Glutamatergic neuron (in vitro differentiated cells): ENCODE measurements around the gene PTPN4. TPM values are rescaled to one million over a fixed set of nuclear protein-coding genes. Genes with fewer than 3 reads are reported as not detected.

Source experiments
- DNase-seq: peaks from one replicate; pipeline ENCODE4 v3.0.0; 2022
- H3K27ac Mint-ChIP-seq: one replicate; pipeline ENCODE4 v1.8.0; 2020; ENCODE audit warnings: mild to moderate bottlenecking, mixed read lengths, inconsistent platforms; ENCODE audit not compliant: unreplicated experiment
- H3K27me3 Mint-ChIP-seq: one replicate; pipeline ENCODE4 v1.8.0; 2020; ENCODE audit warnings: mild to moderate bottlenecking, moderate library complexity, mixed read lengths, inconsistent platforms; ENCODE audit not compliant: unreplicated experiment
- H3K36me3 Mint-ChIP-seq: one replicate; pipeline ENCODE4 v1.8.0; 2020; ENCODE audit warnings: mild to moderate bottlenecking, mixed read lengths, inconsistent platforms; ENCODE audit not compliant: unreplicated experiment
- H3K4me1 Mint-ChIP-seq: one replicate; pipeline ENCODE4 v1.8.0; 2020; ENCODE audit warnings: mild to moderate bottlenecking, low read depth, mixed read lengths, inconsistent platforms; ENCODE audit not compliant: unreplicated experiment
- H3K4me3 Mint-ChIP-seq: one replicate; pipeline ENCODE4 v1.8.0; 2020; ENCODE audit warnings: mild to moderate bottlenecking, mixed read lengths, inconsistent platforms; ENCODE audit not compliant: unreplicated experiment
- H3K9me3 Mint-ChIP-seq: one replicate; pipeline ENCODE4 v1.8.0; 2020; ENCODE audit warnings: mild to moderate bottlenecking, moderate library complexity, mixed read lengths, inconsistent platforms; ENCODE audit not compliant: unreplicated experiment
- total RNA-seq: library from RNA; stranded (reverse); fragmentation: NEBNext Ultra II Directional; extraction: Animal tissue kit (Norgen Biotek cat#: 25700); gene quantifications from one replicate; pipeline ENCODE4 v1.2.1, GENCODE V29; 2021; ENCODE audit not compliant: unreplicated experiment
- TF ChIP-seq, protein P1 (sequence below): fragments of 200-600 bp; sonication (generic); IDR thresholded peaks from one replicate; pipeline ENCODE4 v1.5.0; 2021; ENCODE audit not compliant: partially characterized antibody, unreplicated experiment

PTPN4 gene
- total RNA-seq, 1 donor from 2014 or later = 91.7 TPM

DNA sequence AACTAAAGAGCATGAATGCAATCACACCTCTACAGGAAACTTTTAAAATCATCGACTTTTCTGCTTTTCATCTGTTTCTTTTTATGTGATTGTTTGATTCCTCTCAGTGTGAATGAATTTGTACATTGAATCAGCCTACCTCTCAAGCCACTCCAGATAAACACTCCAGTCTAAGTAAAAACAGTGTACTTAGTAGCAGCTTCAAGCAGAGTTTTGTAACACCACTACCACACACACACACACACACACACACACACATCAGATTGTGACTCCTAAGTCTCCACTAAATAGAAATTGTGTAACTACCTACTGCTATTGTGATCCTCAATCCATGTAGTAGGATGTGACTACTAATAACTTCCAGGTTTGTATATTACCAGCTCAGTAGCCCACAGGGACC is 187.8 kb downstream of the PTPN4 start:
- H3K9me3 Mint-ChIP-seq = no peaks in the 10 kb centered on the region
- no peaks in the 10 kb centered on the region for H3K36me3 Mint-ChIP-seq
- H3K27ac Mint-ChIP-seq = no peak overlapping the region
- no peaks in the 10 kb centered on the region for H3K4me1 Mint-ChIP-seq
- TF ChIP-seq, protein P1, sequence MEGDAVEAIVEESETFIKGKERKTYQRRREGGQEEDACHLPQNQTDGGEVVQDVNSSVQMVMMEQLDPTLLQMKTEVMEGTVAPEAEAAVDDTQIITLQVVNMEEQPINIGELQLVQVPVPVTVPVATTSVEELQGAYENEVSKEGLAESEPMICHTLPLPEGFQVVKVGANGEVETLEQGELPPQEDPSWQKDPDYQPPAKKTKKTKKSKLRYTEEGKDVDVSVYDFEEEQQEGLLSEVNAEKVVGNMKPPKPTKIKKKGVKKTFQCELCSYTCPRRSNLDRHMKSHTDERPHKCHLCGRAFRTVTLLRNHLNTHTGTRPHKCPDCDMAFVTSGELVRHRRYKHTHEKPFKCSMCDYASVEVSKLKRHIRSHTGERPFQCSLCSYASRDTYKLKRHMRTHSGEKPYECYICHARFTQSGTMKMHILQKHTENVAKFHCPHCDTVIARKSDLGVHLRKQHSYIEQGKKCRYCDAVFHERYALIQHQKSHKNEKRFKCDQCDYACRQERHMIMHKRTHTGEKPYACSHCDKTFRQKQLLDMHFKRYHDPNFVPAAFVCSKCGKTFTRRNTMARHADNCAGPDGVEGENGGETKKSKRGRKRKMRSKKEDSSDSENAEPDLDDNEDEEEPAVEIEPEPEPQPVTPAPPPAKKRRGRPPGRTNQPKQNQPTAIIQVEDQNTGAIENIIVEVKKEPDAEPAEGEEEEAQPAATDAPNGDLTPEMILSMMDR = no peak
- H3K4me3 Mint-ChIP-seq = no peak overlapping the region
- H3K27me3 Mint-ChIP-seq = no peaks in the 10 kb centered on the region
- DNase-seq = no peak

DNA sequence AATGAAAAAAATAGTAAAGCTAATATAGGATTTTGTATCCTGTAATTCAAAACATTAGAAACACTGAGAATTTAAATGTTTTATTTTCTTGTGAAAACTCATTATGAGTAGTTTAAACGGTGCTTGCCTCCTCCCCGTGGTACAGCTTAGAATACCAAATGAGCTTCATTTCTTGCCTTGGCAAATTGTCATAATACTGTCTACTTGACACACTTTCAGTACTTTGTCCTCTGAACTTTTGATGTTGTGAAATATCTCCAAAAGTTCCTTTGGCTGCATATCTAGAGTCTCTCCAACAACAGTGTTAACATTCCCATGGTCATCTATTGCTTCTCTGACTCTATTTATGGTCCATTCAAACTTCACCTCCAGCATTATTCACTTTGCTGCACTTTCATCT is 191.2 kb downstream of the PTPN4 start:
- Mint-ChIP-seq H3K27me3 (peaks cover 2% of the 10 kb centered on the region), H3K36me3 (peaks cover 9% of the 10 kb centered on the region), H3K4me3 (no peak overlapping the region), H3K27ac (no peak overlapping the region), H3K4me1 (no peaks in the 10 kb centered on the region), H3K9me3 (no peaks in the 10 kb centered on the region)
- TF ChIP-seq, protein P1 = no peak
- DNase-seq = no peak

DNA sequence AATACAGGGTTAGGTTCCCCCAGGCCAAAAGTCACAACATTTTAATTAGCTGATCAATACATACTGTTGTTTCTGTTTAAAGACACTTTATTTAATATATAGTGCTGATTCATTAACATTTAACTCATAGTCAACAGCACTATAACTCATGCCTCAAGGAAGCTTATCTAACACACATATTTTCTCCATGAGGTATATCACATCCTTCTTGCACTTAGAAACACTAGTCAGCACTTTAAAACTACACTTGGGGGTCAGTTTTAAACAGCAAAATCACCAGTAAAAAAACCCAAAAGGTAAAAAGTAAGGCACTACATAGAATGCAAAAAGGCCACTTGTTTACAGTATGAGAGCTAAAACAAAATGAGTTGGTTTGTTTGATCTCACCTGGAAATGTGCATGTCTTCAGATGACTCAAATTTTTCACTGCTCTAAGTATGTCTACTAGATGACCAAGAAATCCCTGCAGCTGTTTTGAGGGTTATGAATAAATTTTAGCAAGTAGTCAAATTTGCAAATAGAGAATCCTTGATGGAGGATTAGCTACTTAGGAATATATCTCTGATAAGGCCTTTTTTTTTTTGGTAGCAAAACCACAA is 199.0 kb downstream of the PTPN4 start:
- peaks cover 2% of the 10 kb centered on the region for H3K27me3 Mint-ChIP-seq
- TF ChIP-seq, protein P1 = no peak
- H3K4me3 Mint-ChIP-seq = no peak overlapping the region
- no peak overlapping the region for H3K27ac Mint-ChIP-seq
- no peaks in the 10 kb centered on the region for H3K9me3 Mint-ChIP-seq
- DNase-seq = no peak
- H3K4me1 Mint-ChIP-seq = no peaks in the 10 kb centered on the region
- peaks cover 12% of the 10 kb centered on the region for H3K36me3 Mint-ChIP-seq

DNA sequence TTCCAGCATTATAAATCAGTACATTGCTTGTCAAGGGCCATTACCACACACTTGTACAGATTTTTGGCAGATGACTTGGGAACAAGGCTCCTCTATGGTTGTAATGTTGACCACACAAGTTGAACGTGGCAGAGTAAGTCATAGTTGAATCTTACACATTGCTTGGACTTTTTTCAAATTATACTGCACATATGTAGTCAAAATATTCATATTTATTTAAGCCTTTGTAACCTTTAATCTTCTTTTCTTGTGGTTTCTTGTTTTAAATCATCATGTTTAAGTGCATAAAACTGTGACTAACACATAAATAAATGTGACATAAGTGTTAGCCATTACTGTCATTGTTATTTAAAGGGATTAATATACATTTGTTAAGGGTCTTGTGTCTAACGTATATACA is 201.1 kb downstream of the PTPN4 start:
- no peak overlapping the region for H3K27ac Mint-ChIP-seq
- H3K9me3 Mint-ChIP-seq = no peaks in the 10 kb centered on the region
- H3K27me3 Mint-ChIP-seq = no peaks in the 10 kb centered on the region
- TF ChIP-seq, protein P1 = no peak
- no peaks in the 10 kb centered on the region for H3K4me1 Mint-ChIP-seq
- H3K4me3 Mint-ChIP-seq = no peak overlapping the region
- peaks cover 7% of the 10 kb centered on the region for H3K36me3 Mint-ChIP-seq
- no peak for DNase-seq

DNA sequence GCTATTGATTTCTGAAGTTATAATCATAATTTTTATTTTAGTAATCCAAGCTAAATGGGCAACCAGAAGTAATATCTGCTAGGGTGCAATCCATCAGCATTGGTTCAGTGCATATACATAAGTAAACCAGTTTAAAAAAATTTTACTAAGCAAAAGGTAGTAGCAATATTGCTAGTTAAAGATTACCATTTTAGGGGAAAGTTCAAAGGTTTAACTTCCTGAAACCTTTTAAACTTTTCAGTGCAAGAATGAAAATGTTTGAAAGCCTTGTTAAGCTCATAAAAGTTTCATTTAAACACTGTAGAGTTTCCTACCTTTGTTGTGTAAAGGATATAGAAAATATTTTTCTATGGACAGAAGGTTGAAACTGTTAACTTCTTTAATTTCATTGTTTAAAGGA is 222.2 kb downstream of the PTPN4 start:
- Mint-ChIP-seq H3K4me1 (no peaks in the 10 kb centered on the region), H3K4me3 (no peak overlapping the region), H3K27ac (no peak overlapping the region), H3K9me3 (peaks cover 2% of the 10 kb centered on the region), H3K27me3 (peaks cover 1% of the 10 kb centered on the region), H3K36me3 (no peaks in the 10 kb centered on the region)
- no peak for DNase-seq
- TF ChIP-seq, protein P1 = no peak
